Muscle of leg (tissue), 16 donors: ENCODE measurements around the gene USP21. TPM values are rescaled to one million over a fixed set of nuclear protein-coding genes. Genes with fewer than 3 reads are reported as not detected.
"Not testable (repeated sequence)": the region's sequence is repeated elsewhere in the genome, so short reads cannot be mapped to it uniquely, and the experiment has no call there.

Source experiments
- DNase-seq: peaks from one replicate; pipeline ENCODE4 v3.0.0; 2013
- H3K27ac ChIP-seq: one replicate; pipeline ENCODE4 v1.5.1; 2013; ENCODE audit warnings: mild to moderate bottlenecking, low read length, control low read depth
- H3K27me3 ChIP-seq: one replicate; pipeline ENCODE4 v1.6.1; 2013; ENCODE audit warnings: low read length; ENCODE audit not compliant: control insufficient read depth, insufficient read depth
- H3K36me3 ChIP-seq: one replicate; pipeline ENCODE4 v1.6.1; 2013; ENCODE audit warnings: low read length; ENCODE audit not compliant: control insufficient read depth, insufficient read depth
- H3K4me1 ChIP-seq: one replicate; pipeline ENCODE4 v1.6.1; 2013; ENCODE audit warnings: low read length; ENCODE audit not compliant: control insufficient read depth, insufficient read depth
- H3K4me3 ChIP-seq: one replicate; pipeline ENCODE4 v1.5.1; 2013; ENCODE audit warnings: low read length, control low read depth
- H3K9me3 ChIP-seq: replicated peaks from 2 replicates; pipeline ENCODE4 v1.6.1; 2013; ENCODE audit warnings: low read depth, low read length; ENCODE audit not compliant: control insufficient read depth
- WGBS: methylation state at CpG from one replicate; pipeline ENCODE4 v1.1.5; 2013; ENCODE audit warnings: missing lambda C conversion rate; ENCODE audit not compliant: insufficient coverage; 5-methylcytosine and 5-hydroxymethylcytosine counted together
- long read RNA-seq, 11 donors: transcript quantifications; one replicate each; lab custom pipeline, GENCODE V29; 2026
- polyA plus RNA-seq, 8 donors: library from polyadenylated mRNA; unstranded; fragments of 120-200 nt; gene quantifications; one replicate each; pipeline versions ENCODE4 v1.2.1 to v1.2.3, GENCODE V29; 2013; ENCODE audit warnings: inconsistent platforms in 1 of 8, low replicate concordance in 1 of 8; ENCODE audit not compliant: insufficient read length in 8 of 8, insufficient read depth in 1 of 8
- total RNA-seq: library from RNA; stranded (reverse); fragments of 120-200 nt; gene quantifications from one replicate; pipeline ENCODE4 v1.2.4, GENCODE V29; 2013

Gene USP21
- total RNA-seq (10.4 TPM), polyA plus RNA-seq (10 to 100 TPM; 24.6 to 36.2 (median 26.3) TPM)
- long read RNA-seq, donor 1 = 0 reads
- long read RNA-seq, donor 2 = 0 reads
- long read RNA-seq, donor 3, partial matches to known transcripts = 5 of 9 reads
- long read RNA-seq, donor 3, other reads (novel, unspliced or antisense) = 0 of 9 reads
- long read RNA-seq, donor 4, partial matches to known transcripts = 0 of 3 reads
- long read RNA-seq, donor 4, other reads (novel, unspliced or antisense) = 0 of 3 reads
- long read RNA-seq, donor 5, transcript USP21-201 (13 exons, 2,195 nt) = major isoform, 7 of 21 reads
- long read RNA-seq, donor 5, partial matches to known transcripts = 11 of 21 reads
- long read RNA-seq, donor 5, other reads (novel, unspliced or antisense) = 0 of 21 reads
- long read RNA-seq, donor 6, transcript USP21-201 (13 exons, 2,195 nt) = major isoform, 6 of 6 reads
- long read RNA-seq, donor 6, partial matches to known transcripts = 0 of 6 reads
- long read RNA-seq, donor 6, other reads (novel, unspliced or antisense) = 0 of 6 reads
- long read RNA-seq, donor 7, partial matches to known transcripts = 0 of 5 reads
- long read RNA-seq, donor 7, other reads (novel, unspliced or antisense) = 0 of 5 reads
- long read RNA-seq, donor 8, transcript USP21-201 (13 exons, 2,195 nt) = major isoform, 5 of 15 reads
- long read RNA-seq, donor 8, partial matches to known transcripts = 9 of 15 reads
- long read RNA-seq, donor 8, other reads (novel, unspliced or antisense) = 0 of 15 reads
- long read RNA-seq, donor 9, partial matches to known transcripts = 0 of 4 reads
- long read RNA-seq, donor 9, other reads (novel, unspliced or antisense) = 0 of 4 reads
- long read RNA-seq, donor 10, partial matches to known transcripts = 0 of 1 reads
- long read RNA-seq, donor 10, other reads (novel, unspliced or antisense) = 0 of 1 reads
- long read RNA-seq, donor 11, partial matches to known transcripts = 0 of 5 reads
- long read RNA-seq, donor 11, other reads (novel, unspliced or antisense) = 0 of 5 reads

- no peaks in the 10 kb centered on the region for H3K9me3 ChIP-seq
- H3K27me3 ChIP-seq = no peaks in the 10 kb centered on the region
- peak within 1 kb of the TSS; percentile 87 for H3K27ac ChIP-seq
- H3K36me3 ChIP-seq = peaks cover 58% of the 10 kb centered on the region
- peak; percentile 97 for DNase-seq
- peak within 1 kb of the TSS; percentile 84 for H3K4me3 ChIP-seq
- H3K4me1 ChIP-seq = peaks cover 25% of the 10 kb centered on the region
- WGBS = 0% methylated on average over 47 of the region's 60 CpGs
Observed at GRCh38 chr1:161159087-161159912, at the start of gene USP21. Gene USP21, plus strand, starts transcription at chr1:161159500. Its CDS starts 1,141 bp downstream, at chr1:161160641.

GRCh38 chr1:161111117-161111516, 48.2 kb upstream of the USP21 start:
- no peaks in the 10 kb centered on the region for H3K27me3 ChIP-seq
- no peak overlapping the region for H3K4me3 ChIP-seq
- no peak overlapping the region for H3K27ac ChIP-seq
- H3K4me1 ChIP-seq = no peaks in the 10 kb centered on the region
- peaks cover 2% of the 10 kb centered on the region for H3K36me3 ChIP-seq
- no CpG with 5 or more reads among the region's 3 CpGs for WGBS
- H3K9me3 ChIP-seq = no peaks in the 10 kb centered on the region
- DNase-seq = no peak

- Histone ChIP-seq H3K27me3 (no peaks in the 10 kb centered on the region), H3K27ac (no peak overlapping the region), H3K4me1 (peaks cover 4% of the 10 kb centered on the region), H3K36me3 (peaks cover 2% of the 10 kb centered on the region), H3K4me3 (no peak overlapping the region), H3K9me3 (no peaks in the 10 kb centered on the region)
- whole genome bisulfite sequencing = no CpG with 5 or more reads among the region's 2 CpGs
- DNase-seq = no peak
Observed at GRCh38 chr1:161111527-161111926, 47.8 kb upstream of the USP21 start.

- Histone ChIP-seq H3K36me3 (peaks cover 2% of the 10 kb centered on the region), H3K9me3 (no peaks in the 10 kb centered on the region), H3K27ac (no peak overlapping the region), H3K4me3 (no peak overlapping the region), H3K27me3 (no peaks in the 10 kb centered on the region), H3K4me1 (peaks cover 15% of the 10 kb centered on the region)
- no peak for DNase-seq
- WGBS = 100% methylated on average over 1 of the region's 1 CpG
Observed at GRCh38 chr1:161113915-161114314, 45.4 kb upstream of the USP21 start.

- Histone ChIP-seq H3K4me1 (peaks cover 22% of the 10 kb centered on the region), H3K27ac (no peak overlapping the region)
- no CpG with 5 or more reads among the region's 2 CpGs for WGBS
Observed at GRCh38 chr1:161114556-161114955, 44.7 kb upstream of the USP21 start.

GRCh38 chr1:161115132-161115711, 44.1 kb upstream of the USP21 start:
- Histone ChIP-seq H3K4me3 (no peak overlapping the region), H3K27ac (no peak overlapping the region), H3K36me3 (peaks cover 12% of the 10 kb centered on the region), H3K27me3 (no peaks in the 10 kb centered on the region), H3K4me1 (peaks cover 26% of the 10 kb centered on the region), H3K9me3 (no peaks in the 10 kb centered on the region)
- DNase-seq = no peak
- WGBS = 94% methylated on average over 10 of the region's 12 CpGs

More at GRCh38 chr1:161114556-161114955, 44.7 kb upstream of the USP21 start:
- Histone ChIP-seq H3K27me3 (no peaks in the 10 kb centered on the region), H3K36me3 (peaks cover 5% of the 10 kb centered on the region), H3K9me3 (no peaks in the 10 kb centered on the region), H3K4me3 (no peak overlapping the region)
- no peak for DNase-seq

- not testable (repeated sequence) for H3K9me3 ChIP-seq, DNase-seq, H3K27ac ChIP-seq, H3K27me3 ChIP-seq, H3K4me3 ChIP-seq
- 90% methylated on average over 5 of the region's 6 CpGs for WGBS
- Histone ChIP-seq H3K4me1 (peaks cover 28% of the 10 kb centered on the region), H3K36me3 (peaks cover 19% of the 10 kb centered on the region)
Observed at GRCh38 chr1:161115961-161116360, 43.3 kb upstream of the USP21 start.

- Histone ChIP-seq H3K36me3 (peaks cover 39% of the 10 kb centered on the region), H3K4me1 (peaks cover 28% of the 10 kb centered on the region), H3K9me3 (no peaks in the 10 kb centered on the region), H3K27ac (peak within 1 kb of the TSS; percentile 98), H3K4me3 (peak within 1 kb of the TSS; percentile 100), H3K27me3 (no peaks in the 10 kb centered on the region)
- WGBS = 0% methylated on average over 52 of the region's 58 CpGs
- peak; percentile 94 for DNase-seq
Observed at GRCh38 chr1:161117759-161118581, 41.3 kb upstream of the USP21 start, which contains the start of the genes NIT1 and PFDN2. Gene NIT1, plus strand, starts transcription at chr1:161118105. Its CDS starts 72 bp downstream, at chr1:161118177. Gene PFDN2, minus strand, starts transcription at chr1:161118037. Its CDS starts 11 bp downstream, at chr1:161118026.
